Measurements from ENCODE around the gene NOMO2. TPM values are rescaled to one million over a fixed set of nuclear protein-coding genes. Genes with fewer than 3 reads are reported as not detected.
"Not testable (repeated sequence)": the region's sequence is repeated elsewhere in the genome, so short reads cannot be mapped to it uniquely, and the experiment has no call there.

Gene NOMO2
- total and polyA plus RNA-seq, 9 donors, result 29.1 to 175 (median 56.4) TPM

GRCh38 chr16:18526547-18526946 is 35.4 kb downstream of the NOMO2 start:
- DNase-seq; H3K4me3 ChIP-seq; H3K9me3 ChIP-seq; intact Hi-C loops (cut with DNase I); H3K4me1 ChIP-seq (ENCODE audit: insufficient read depth); H3K36me3 ChIP-seq; H3K27me3 ChIP-seq; H3K27ac ChIP-seq: not testable (repeated sequence)
- 88 to 93% (median 92%) methylated on average over 2 to 4 of the region's 4 CpGs for WGBS, 3 donors

GRCh38 chr16:18525882-18526482 is 35.9 kb downstream of the NOMO2 start:
- H3K4me3 ChIP-seq; intact Hi-C loops (cut with DNase I); H3K9me3 ChIP-seq; H3K4me1 ChIP-seq (ENCODE audit: insufficient read depth); H3K36me3 ChIP-seq; H3K27me3 ChIP-seq; DNase-seq; H3K27ac ChIP-seq: not testable (repeated sequence)
- WGBS, 3 donors, result 95 to 98% (median 98%) methylated on average over 6 to 8 of the region's 8 CpGs

- H3K27ac ChIP-seq; H3K36me3 ChIP-seq; H3K4me1 ChIP-seq (ENCODE audit: insufficient read depth); intact Hi-C loops (cut with DNase I); H3K9me3 ChIP-seq; H3K4me3 ChIP-seq; H3K27me3 ChIP-seq; DNase-seq: not testable (repeated sequence)
- WGBS, 3 donors, result no CpG with 5 or more reads among the region's 9 CpGs
Measured at GRCh38 chr16:18522637-18523036, 39.3 kb downstream of the NOMO2 start.

- H3K36me3 ChIP-seq; H3K4me3 ChIP-seq; H3K27me3 ChIP-seq; H3K4me1 ChIP-seq (ENCODE audit: insufficient read depth); DNase-seq; H3K9me3 ChIP-seq; intact Hi-C loops (cut with DNase I); H3K27ac ChIP-seq: not testable (repeated sequence)
- WGBS, 3 donors, result no CpG with 5 or more reads among the region's 15 CpGs
Measured at GRCh38 chr16:18521445-18522181, 40.3 kb downstream of the NOMO2 start.

- intact Hi-C loops (cut with DNase I); H3K4me1 ChIP-seq (ENCODE audit: insufficient read depth); DNase-seq; H3K4me3 ChIP-seq; H3K27me3 ChIP-seq; H3K9me3 ChIP-seq; H3K27ac ChIP-seq; H3K36me3 ChIP-seq: not testable (repeated sequence)
- no CpG with 5 or more reads among the region's 12 CpGs for WGBS, 3 donors
Measured at GRCh38 chr16:18518536-18519283, 43.2 kb downstream of the NOMO2 start.

GRCh38 chr16:18498430-18498829 is 63.5 kb downstream of the NOMO2 start:
- H3K4me3 ChIP-seq; H3K27me3 ChIP-seq; intact Hi-C loops (cut with DNase I); H3K4me1 ChIP-seq (ENCODE audit: insufficient read depth); H3K36me3 ChIP-seq; DNase-seq; H3K27ac ChIP-seq; H3K9me3 ChIP-seq: not testable (repeated sequence)
- WGBS, 3 donors, result no CpG with 5 or more reads among the region's 7 CpGs

GRCh38 chr16:18497032-18497431 is 64.9 kb downstream of the NOMO2 start:
- H3K36me3 ChIP-seq; H3K4me3 ChIP-seq; H3K4me1 ChIP-seq (ENCODE audit: insufficient read depth); H3K27me3 ChIP-seq; H3K27ac ChIP-seq; DNase-seq; H3K9me3 ChIP-seq; intact Hi-C loops (cut with DNase I): not testable (repeated sequence)
- no CpG with 5 or more reads among the region's 5 CpGs for WGBS, 3 donors

- intact Hi-C loops (cut with DNase I); H3K36me3 ChIP-seq; H3K27me3 ChIP-seq; DNase-seq; H3K4me3 ChIP-seq; H3K9me3 ChIP-seq; H3K4me1 ChIP-seq (ENCODE audit: insufficient read depth); H3K27ac ChIP-seq: not testable (repeated sequence)
- WGBS, 3 donors, result no CpG with 5 or more reads among the region's 11 CpGs
Measured at GRCh38 chr16:18492118-18492897, 69.6 kb downstream of the NOMO2 start.

- DNase-seq; H3K4me1 ChIP-seq (ENCODE audit: insufficient read depth); H3K4me3 ChIP-seq; H3K27ac ChIP-seq; H3K27me3 ChIP-seq; H3K9me3 ChIP-seq; H3K36me3 ChIP-seq; intact Hi-C loops (cut with DNase I): not testable (repeated sequence)
- WGBS, 3 donors, result 80% methylated on average over 4 of the region's 8 CpGs; no CpG with 5 or more reads in 2 of the 3 donors
Measured at GRCh38 chr16:18436025-18436424, 125.9 kb downstream of the NOMO2 start.

- H3K27me3 ChIP-seq; H3K4me3 ChIP-seq; H3K9me3 ChIP-seq; DNase-seq; intact Hi-C loops (cut with DNase I); H3K4me1 ChIP-seq (ENCODE audit: insufficient read depth); H3K36me3 ChIP-seq; H3K27ac ChIP-seq: not testable (repeated sequence)
- no CpG with 5 or more reads among the region's 7 CpGs for WGBS, 3 donors
Measured at GRCh38 chr16:18415827-18416226, 146.1 kb downstream of the NOMO2 start.

- H3K27me3 ChIP-seq; intact Hi-C loops (cut with DNase I); H3K9me3 ChIP-seq; DNase-seq; H3K27ac ChIP-seq; H3K4me3 ChIP-seq; H3K4me1 ChIP-seq (ENCODE audit: insufficient read depth); H3K36me3 ChIP-seq: not testable (repeated sequence)
- WGBS, 3 donors, result no CpG with 5 or more reads among the region's 11 CpGs
Measured at GRCh38 chr16:18409532-18410293, 152.2 kb downstream of the NOMO2 start.
